ENCODE data around the gene FAM107B.
"Not testable (repeated sequence)": the region's sequence is repeated elsewhere in the genome, so short reads cannot be mapped to it uniquely, and the experiment has no call there.

The FAM107B gene

GRCh38 chr10:14688606-14689005, 86.1 kb downstream of the FAM107B start:
- DNase-seq, result no peak

GRCh38 chr10:14688189-14688588, 86.5 kb downstream of the FAM107B start:
- not testable (repeated sequence) for DNase-seq

GRCh38 chr10:14687340-14687739, 87.4 kb downstream of the FAM107B start:
- no peak for DNase-seq

GRCh38 chr10:14686356-14686755, 88.3 kb downstream of the FAM107B start:
- no peak for DNase-seq

GRCh38 chr10:14684354-14684753, 90.3 kb downstream of the FAM107B start:
- DNase-seq, result no peak

- DNase-seq, result no peak
Observed at GRCh38 chr10:14683256-14683655, 91.4 kb downstream of the FAM107B start.

GRCh38 chr10:14681802-14682201, 92.9 kb downstream of the FAM107B start:
- DNase-seq, result no peak

- DNase-seq, result no peak
Observed at GRCh38 chr10:14681305-14681704, 93.4 kb downstream of the FAM107B start.

- no peak for DNase-seq
Observed at GRCh38 chr10:14678637-14679036, 96.1 kb downstream of the FAM107B start.

GRCh38 chr10:14676732-14677131, 98.0 kb downstream of the FAM107B start:
- no peak for DNase-seq

- DNase-seq, result no peak
Observed at GRCh38 chr10:14674376-14675050, 100.2 kb downstream of the FAM107B start.

- DNase-seq, result no peak
Observed at GRCh38 chr10:14673189-14673861, 101.4 kb downstream of the FAM107B start.

- DNase-seq, result no peak
Observed at GRCh38 chr10:14671386-14671831, 103.3 kb downstream of the FAM107B start.

- no peak for DNase-seq
Observed at GRCh38 chr10:14670551-14671240, 104.0 kb downstream of the FAM107B start.

- DNase-seq, result no peak
Observed at GRCh38 chr10:14669576-14669975, 105.1 kb downstream of the FAM107B start.

GRCh38 chr10:14667781-14668180, 106.9 kb downstream of the FAM107B start:
- no peak for DNase-seq

- DNase-seq, result no peak
Observed at GRCh38 chr10:14667280-14667679, 107.4 kb downstream of the FAM107B start.

- no peak for DNase-seq
Observed at GRCh38 chr10:14665865-14666857, 108.5 kb downstream of the FAM107B start.

GRCh38 chr10:14665304-14665703, 109.4 kb downstream of the FAM107B start:
- DNase-seq, result no peak

GRCh38 chr10:14664345-14664744, 110.4 kb downstream of the FAM107B start:
- no peak for DNase-seq

GRCh38 chr10:14661818-14662217, 112.9 kb downstream of the FAM107B start:
- DNase-seq, result no peak

- no peak for DNase-seq
Observed at GRCh38 chr10:14660831-14661230, 113.9 kb downstream of the FAM107B start.

All from effector CD8-positive, alpha-beta T cell (primary cell).